NCI-H2171 treated with DMSO at 0.1 percent for 48 hours (cell line): Measurements from ENCODE around the gene IGSF21.

Experiments used
- DNase-seq: peaks from one replicate; lab custom pipeline; 2025; lab: John Stamatoyannopoulos, UW

The IGSF21 gene

DNA sequence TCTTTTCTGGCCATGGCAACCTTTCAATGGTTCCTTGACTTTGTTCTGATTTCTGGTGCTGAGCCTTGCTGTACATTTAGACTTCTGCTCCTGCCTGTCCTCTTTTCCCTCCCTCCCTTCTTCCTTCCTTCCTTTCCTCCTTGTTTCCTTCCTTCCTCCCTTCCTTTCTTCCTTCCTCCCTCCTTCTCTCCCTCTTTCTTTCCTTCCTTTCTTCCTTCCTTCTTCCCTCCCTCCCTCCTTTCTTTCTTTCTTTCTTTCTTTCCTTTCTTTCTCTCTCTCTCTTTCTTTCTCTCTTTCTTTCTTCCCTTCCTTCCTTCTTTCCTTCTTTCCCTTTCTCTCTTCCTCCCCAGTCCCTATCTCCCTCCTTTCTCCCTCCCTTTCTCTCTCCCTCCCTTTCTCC is 10.4 kb upstream of the IGSF21 start:
- no peak for DNase-seq

DNA sequence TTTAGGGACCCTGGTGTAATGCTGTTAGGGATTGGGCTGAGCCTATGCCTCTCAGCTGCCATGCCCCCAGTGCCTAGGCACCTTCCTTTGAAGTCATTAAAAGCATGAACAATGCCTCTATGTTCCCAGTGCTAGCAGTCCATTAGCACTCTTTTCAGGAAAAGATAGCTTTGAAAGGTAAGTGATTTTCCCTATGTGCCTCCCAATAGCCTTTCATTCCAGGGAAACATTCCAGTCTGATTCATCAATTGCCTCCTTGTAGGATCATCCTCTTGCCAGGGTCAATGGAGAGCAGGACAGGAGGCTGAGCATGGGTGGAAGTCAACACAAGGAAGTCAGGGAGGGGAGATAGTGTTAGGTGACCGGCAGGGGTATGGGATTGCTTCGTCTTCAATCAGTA is 8.6 kb upstream of the IGSF21 start:
- no peak for DNase-seq

DNA sequence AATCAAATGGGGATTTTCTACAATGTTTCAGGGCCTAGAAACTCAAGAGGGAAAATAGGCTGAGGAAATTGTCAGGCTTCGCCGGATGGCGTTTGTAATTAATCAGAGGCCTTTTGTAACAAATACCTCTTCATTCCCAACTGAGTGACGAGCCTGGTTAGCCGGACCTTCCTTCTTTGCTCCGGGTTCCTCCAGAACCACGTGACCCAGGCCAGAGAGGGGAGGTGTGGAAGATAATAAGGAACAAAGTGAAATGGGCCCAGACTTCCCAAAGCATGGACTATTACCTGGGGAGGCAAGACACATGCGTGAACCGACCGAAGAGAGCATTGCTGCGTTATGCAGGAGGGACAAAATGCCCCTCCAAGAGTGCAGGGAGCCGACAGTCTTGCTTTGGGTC is 7.5 kb upstream of the IGSF21 start:
- no peak for DNase-seq

DNA sequence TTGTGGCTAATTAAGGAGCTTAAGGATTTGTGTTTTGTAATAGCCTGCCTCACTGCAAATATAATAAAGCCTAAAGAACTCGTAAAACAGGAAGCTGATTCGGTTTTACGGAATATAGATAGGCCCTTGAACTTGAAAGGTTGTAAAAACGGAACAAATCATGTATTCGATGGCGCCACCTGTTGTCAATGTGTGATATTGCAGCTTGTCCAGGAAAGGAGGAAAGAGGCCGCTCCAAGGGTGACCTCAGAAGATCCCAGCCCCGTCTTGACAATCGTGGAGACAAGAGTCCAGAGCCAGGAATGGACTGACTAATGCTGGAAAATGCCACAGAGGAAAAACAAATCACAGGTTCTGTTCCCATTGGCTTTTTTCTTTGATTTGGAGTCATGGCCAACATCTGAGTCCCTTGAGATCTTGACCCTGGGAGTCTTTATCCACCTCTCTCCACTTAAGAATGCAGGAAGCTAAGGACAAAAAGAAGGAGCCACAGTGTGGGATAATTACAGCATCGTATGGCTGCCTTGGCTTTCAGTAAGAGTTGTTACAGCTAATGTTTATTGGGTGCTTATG is 7.0 kb upstream of the IGSF21 start:
- peak; percentile 76 for DNase-seq

DNA sequence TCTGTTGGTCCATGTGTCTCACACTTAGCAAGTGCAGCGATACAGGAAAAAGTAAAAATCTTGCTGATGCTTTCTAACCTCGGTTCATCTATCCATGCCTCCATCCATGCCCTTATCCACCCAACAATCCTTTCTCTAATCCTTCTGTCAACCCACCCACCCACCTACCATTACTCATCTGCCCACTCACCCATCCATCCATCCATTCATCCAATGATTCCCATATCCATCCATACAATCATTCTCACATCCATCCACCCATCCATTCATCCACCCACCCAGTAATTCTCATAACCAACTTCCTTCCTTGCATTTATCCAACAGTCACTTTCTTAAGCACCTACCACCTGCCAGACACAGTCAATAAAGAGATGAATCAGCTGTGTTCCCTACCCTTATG is 6.1 kb upstream of the IGSF21 start:
- DNase-seq, result no peak

DNA sequence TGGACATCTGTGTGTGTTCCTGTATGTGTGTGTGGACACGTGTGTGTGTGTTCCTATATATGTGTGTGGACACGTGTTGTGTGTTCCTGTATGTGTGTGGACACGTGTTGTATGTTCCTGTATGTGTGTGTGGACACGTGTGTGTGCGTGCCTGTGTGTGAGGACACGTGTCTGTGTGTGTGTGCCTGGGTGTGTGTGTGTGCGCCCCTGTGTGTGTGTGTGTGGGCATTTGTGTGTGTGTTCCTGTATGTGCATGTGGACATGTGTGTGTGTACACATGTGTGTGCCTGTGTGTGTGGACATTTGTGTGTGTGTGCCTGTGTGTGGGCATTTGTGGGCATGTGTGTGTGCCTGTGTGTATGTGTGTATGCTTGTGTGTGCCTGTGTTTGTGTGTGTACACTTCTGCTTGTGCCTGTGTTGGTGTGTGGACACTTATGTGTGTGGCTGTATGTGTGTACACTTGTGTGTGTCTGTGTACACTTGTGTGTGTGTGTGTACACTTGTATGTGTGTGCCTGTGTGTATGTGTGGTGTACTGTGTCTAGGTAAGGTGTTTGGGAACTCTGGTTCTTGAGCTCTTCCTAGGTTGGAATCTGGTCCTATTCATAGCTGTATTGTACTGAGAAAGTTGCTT is 3.7 kb upstream of the IGSF21 start:
- DNase-seq, result no peak

DNA sequence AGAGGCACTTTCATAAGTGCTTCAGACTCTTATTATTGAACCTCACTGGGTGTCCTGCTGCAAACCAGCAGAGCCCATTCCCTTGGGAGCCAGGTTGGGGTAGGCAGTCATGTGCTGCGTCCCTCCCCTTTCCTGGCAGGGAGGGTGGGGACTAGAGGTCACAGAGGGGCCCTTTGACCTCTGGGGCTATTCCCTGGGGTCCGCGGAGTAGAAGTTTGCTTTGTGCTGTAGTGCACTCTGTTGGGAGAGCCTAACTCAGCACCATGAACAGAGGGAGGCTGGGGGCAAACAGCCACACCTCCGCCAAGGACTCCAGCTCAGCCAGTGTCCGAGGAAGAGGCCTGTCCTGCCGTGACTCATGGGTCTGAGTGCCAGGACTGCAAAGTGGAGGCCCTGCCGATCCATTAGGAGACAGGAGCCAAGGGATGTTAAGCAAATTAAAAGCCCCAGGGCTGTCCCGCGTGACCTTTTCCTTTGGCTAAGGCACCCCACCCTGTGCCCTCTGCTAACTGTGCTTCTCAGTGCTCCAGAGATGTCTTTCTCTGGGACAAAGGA is 3.0 kb upstream of the IGSF21 start:
- DNase-seq, result no peak

DNA sequence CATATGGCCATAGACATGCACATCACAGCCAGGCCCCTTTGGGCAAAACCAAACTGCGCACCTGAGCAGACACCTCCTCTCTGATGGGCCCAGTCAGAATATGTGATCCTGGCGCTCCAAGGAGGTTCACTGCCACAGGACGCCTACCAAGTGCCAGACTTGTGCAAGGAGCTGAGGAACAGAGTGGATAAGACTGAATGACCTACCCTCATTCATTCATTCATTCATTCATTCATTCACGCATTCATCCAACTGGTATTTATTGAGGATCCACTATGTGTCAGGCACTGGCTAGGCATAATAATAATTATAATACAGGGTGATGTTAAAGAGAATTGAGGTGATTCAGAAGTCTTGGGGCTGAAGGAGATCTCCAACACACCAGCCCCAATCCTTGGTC is 2.4 kb upstream of the IGSF21 start:
- DNase-seq, result no peak

DNA sequence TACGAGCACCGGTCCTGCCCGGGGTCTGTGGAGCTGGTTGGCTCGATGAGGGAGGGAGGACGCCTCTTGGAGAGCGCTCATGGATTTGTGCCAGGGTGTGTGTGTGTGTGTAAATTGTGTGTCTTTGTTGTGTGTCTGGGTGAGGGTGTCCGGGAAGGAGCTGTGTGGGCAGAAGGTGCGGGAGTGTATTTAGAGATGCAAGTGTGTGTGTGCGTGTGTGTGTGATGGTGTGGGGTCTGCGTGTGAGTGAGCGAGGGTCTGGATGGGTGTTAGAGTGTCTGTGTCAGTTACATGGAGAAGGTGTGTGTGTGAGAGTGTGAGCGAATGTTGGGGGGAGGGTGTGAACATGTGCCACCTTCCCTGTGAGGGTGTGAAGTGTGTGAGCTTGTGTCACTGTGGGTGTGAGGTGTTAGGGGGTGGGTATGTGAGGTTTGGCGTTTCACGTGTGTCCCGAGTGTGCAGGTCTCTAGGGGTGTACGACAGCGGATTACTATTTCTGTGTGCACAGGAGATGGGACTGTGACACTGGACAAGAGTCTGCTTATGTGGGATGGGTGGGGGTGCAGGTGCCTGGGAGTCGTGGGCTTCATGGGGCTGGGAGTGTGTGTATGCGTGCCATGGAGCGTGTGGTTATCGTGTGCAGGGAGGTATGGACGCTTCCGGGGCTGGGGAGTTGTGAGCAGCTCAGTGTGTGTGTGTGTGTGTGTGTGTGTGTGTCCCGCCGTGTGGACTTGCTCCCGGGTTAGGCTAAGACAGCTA is 880 bp downstream of the IGSF21 start:
- peak; percentile 40 for DNase-seq

DNA sequence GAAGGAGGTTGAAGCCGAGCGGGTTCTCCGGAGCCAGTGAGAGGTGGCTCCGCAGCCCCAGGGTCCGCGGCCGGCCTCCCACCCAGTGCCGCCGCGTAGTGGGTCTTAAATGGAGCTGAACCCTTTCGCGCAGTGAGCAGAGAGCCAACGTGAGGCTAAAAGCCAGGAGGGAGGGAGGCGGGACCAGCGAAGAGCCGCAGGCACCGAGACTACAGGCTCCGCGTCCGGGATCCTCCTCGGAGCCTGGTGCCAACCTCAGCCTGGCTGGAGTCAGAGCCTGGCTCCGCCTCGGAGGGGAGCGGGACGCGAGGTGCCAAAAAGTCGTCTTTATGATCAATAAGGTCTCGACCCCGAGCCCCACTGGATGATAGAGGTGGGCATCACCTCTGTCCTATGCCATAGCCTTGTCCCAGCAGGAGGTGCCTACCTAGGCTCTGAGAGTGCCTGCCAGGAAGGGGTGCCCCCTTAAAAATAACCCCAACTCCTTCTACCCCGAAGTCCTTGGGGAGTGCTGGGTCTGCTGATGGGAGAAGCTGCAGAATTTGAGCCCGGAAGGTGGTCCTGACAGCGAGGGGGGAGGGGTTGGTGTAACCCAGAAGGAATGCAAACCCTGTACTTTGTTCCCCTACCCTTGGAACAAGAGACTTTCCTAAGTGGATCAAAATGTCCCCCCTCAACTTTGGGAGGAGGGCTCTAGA is 1.6 kb downstream of the IGSF21 start:
- peak; percentile 22 for DNase-seq

DNA sequence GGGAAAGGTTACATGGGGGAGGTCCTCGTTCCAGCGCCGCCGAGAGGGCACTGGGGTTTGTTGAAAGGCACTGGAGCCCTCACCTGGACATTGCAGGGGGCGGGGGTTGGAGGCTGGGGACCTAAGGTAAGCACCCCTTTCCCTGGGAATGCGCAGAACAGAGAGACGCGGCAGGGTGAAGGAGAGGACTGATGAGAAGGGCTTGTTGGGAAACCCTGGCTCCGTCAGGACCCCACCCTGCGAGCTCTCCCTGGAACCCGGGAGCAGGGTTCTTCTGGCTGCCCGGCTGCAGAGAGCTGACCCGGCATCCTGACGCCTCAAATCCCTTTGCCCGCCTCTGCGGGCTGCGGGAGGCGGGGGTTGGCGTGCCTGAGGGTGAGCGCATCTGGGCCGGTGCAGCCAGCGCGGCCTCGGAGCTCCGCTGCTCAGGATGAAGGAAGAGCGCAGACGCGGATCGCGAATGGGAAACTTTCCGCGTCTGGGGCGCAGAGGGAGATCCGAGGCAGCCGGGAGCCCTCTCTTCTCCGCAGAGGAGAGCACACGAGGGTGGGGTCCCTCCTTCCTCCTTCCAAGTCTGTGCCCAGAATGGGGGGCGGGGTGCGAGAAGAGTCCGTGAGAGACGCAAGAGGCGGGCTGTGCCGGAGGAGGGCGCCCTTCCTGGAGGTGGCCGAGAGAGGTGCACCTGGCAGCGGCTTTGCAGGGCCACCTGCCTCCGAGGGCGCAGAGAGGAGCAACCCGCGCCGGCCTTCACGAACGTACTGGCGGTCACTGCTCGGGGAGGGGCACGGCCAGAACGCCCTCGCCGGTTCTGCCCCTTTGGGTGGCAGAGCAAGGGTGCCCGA is 2.4 kb downstream of the IGSF21 start:
- DNase-seq, result no peak

DNA sequence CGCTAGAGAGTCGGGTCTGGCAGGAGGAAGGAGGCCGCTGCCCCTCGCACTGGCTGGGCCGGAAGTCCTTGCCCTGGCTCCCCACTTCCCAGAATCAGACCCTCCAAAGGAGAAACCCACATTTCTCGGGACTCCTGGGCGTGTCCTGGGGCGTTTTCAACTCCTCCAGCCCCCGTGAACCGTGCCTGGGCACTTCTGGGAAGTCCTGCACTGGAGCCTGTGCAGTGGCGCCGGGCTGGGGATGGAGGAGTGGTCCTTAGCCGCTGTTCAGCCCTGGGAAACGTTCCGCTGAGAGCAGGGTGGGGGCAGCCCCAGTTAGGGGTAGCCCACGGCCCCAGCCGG is 3.0 kb downstream of the IGSF21 start:
- DNase-seq, result no peak

DNA sequence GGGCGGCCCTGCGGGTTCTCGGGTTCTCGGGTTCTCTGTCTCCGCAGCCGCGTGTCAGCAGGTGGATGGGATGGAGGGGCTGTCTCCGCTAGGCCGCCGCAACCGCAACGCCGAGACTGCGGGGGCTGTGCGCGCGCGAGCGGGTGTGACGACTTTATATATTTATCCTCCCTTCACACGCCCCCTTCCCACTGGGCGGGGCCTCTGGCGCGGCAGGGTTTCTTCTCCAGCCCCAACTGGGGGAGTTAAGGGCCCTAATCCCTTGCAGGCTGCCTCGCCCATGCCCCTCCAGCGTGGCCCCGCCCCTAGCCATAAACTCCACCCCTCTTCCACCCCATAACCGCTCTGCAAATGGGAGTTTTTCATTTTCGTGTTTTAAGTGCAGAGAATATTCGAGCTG is 3.4 kb downstream of the IGSF21 start:
- no peak for DNase-seq

DNA sequence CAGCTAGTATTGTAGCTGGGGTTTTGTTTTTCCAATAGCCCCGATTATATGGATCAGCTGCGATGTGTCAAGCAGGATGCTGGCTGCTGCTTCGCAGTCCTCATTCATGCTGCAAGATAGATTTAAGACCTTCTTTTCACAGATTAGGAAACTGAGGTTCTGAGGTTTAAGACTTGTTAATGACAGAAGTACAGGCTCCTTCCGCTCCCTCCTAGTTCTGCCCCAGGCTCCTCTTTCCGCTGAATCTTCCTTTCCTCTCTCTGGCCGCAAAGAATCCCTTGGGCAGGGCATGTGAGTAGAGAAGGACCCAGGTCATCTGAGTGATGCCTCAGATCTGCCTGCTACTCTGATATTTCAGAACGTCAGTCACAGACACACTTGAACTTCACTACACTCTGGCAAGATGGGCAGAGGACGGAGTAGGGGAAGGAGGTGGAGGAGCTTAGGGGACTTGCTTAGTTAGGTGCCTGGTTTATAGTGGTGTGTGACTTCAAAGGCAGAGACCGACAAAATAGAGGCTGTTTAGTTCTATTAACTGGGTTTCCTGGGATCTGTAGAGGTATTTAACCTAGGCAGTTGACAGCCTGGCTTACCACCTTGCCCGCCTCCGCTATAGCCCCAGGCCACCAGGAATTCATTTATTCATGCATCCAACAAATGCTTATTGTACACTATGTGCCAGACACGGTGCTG is 4.2 kb downstream of the IGSF21 start:
- DNase-seq, result no peak

DNA sequence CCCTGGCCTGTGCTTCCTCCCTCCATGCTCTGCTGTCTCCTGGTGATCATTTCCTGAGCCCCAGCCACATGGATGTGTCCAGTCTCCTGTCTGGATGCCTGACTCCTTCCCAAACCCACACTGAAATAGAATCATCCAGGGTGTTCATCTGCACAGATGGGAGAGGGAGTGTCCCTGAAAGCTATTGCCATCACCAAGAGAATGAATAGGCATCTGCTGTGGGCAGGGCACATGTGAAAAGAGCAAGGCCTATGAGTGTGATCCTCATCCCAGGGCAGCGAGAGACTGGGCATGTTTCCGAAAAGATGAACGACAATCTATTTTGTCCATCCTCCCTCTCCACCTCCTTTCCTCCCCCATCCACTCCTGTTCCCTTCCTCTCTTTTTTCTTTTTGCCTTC is 5.0 kb downstream of the IGSF21 start:
- DNase-seq, result peak; percentile 70

DNA sequence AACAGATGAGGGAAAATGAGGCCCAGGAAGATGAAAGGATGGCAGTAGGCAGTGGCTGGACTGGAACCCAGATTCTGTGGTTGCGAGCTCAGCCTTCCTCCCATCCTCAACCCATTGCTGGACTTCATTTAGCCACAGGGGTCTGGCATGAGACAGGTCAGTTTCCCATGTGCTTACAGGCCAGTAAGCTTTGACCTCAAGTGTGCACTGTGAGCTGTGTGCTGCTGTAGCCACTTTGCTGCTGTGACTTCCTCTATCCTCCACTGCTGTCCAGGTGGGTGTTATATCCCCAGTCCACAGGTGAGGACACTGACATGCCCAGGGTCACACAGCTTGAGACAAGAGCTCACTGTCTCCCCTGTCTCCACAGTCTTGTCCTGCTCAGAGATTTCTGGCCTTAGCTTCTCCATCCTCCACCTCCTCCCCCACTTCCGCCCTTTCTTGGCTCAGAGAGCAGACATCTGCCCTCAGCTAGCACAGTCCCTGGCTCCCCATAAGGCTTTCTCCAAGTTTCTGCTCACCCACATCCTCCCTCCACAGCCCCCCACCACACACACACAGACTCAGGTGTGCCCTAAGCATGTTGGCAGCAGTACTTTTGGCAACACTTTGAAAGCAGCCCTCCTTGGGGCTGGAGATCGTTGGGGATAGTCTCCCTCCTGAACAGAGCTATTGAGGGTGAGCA is 7.3 kb downstream of the IGSF21 start:
- no peak for DNase-seq

DNA sequence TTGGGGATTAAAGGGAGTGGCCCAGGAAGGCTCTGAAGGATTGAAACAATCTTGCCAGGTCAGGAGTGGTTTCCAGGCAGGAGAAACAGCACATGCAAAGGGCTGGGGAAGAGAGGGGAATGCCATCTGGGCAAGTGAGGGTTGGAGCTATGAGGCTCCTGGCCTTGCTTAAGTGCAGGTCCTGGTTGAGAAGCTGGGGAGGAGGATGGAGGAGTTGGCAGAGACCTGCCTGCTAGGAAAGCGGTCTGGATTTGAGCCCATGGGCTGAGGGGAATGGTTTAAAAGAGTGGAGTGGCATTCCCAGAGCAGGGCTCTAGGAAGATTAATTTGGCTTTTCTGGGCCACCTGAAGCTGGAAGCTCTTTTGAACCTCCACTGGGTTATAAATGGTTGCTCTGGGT is 9.2 kb downstream of the IGSF21 start:
- DNase-seq, result no peak

DNA sequence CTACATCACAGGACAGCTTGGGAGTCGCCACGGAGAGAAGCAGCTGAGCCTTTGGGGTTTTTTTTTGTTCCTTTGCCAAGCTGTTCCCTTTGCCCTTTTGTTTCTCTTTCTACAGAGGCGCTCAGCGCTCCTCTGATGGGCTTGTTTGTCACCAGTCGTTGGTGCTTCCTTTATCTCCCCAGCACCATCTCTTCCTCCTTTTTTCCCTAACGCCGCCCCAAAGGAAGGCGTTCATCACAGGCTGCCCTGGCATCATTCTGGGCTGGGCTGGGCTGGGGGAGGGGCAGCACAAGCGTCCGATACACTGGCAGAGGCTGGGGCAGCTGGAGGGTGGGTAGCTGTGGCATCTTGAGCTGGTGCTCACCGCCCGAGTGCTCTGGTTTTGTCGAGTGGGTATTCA is 10.5 kb downstream of the IGSF21 start:
- DNase-seq, result peak; percentile 65

DNA sequence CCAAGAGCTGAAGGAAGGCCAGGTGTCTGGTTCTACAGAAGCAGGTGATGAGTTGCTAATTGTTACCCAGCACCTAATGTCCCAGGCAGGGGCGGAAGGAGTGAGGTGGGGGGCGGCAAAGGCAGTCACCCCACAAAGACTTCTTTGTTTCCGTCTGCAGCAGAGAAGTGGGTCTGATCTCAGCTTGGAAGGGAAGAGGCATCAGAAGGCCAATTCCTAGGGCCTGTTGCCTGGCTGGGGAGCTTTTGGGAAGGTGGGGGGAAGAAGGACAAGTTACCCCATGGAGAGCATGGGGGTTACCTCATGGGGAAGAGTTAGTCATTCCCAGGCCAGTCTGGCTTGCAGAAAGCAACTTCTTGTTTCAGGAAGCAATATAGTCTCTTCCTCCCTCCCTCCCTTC is 10.9 kb downstream of the IGSF21 start:
- no peak for DNase-seq

DNA sequence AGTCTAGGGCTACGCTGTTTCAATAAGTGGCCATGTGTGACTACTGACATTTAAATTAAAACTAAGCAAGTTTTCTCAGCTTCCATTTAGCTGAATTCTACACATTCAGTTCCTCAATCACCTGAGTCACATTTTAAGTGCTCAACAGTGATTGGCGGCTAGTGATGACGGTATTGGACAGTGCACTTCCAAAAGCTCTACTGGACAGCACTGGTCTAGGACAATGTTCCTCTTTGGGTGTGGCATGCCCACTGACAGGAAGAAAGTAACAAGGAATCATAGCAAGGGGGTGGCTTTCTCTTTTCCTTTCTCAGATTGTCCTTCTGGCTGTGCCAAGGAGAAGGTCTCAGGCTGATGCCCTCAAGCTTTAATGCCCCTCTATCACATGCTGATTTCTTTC is 11.7 kb downstream of the IGSF21 start:
- DNase-seq, result no peak
